Measurements from ENCODE around the gene ADCYAP1R1.

Gene ADCYAP1R1

GRCh38 chr7:31102151-31102972 is 50.3 kb downstream of the ADCYAP1R1 start:
- Histone ChIP-seq H2AFZ (ENCODE audit: low read depth, low read length) (no peak overlapping the region), H3K9me3 (ENCODE audit: low read length) (no peaks in the 10 kb centered on the region), H3K36me3 (ENCODE audit: insufficient read depth, low read length) (no peaks in the 10 kb centered on the region), H3K4me3 (ENCODE audit: low read length) (no peak overlapping the region), H3K4me1 (ENCODE audit: insufficient read depth, low read length) (no peaks in the 10 kb centered on the region), H3K27me3 (ENCODE audit: insufficient read depth, low read length) (no peaks in the 10 kb centered on the region)

DNA sequence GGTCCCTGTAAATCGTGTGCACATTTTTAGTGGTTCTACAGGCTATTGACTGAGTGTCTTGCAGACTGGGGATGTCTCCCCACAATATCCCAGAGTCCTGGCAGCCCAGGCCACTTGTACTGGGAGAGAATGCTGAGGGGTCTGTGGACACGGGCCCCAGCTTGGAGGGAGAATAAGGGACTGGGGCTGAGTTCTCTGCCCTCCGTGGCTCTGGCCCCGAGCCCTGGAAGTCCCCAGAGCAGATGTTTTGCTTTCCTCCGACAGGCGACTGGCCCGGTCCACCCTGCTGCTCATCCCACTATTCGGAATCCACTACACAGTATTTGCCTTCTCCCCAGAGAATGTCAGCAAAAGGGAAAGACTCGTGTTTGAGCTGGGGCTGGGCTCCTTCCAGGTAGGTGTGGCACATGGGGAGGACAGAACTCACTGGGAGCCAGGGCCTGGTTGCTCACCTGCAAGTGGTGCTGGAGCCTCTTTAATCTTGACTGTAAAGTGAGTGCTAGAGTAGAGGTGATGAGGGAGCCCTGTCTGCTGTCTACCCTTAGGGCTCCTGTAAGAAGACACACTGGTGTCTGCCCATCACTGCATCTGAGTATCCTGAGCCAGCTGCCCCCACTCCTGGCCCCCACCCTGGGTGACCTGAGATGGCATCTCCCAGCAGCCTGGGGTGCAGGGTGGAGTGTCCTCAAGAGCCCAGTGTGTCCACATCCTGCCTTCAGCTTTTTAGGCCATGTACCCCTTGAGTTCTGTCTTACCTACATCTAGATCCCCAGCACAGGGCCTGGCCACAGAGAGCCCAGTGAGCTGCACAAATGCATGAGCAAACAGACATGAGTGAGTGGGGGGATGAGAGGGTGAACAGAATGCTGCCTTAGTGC is 51.1 kb downstream of the ADCYAP1R1 start:
- H3K4me3 ChIP-seq (ENCODE audit: low read length), result no peak overlapping the region
- no peaks in the 10 kb centered on the region for H3K27me3 ChIP-seq (ENCODE audit: insufficient read depth, low read length)
- no peaks in the 10 kb centered on the region for H3K9me3 ChIP-seq (ENCODE audit: low read length)
- H3K4me1 ChIP-seq (ENCODE audit: insufficient read depth, low read length), result no peaks in the 10 kb centered on the region
- H3K36me3 ChIP-seq (ENCODE audit: insufficient read depth, low read length), result no peaks in the 10 kb centered on the region
- no peak overlapping the region for H2AFZ ChIP-seq (ENCODE audit: low read depth, low read length)

DNA sequence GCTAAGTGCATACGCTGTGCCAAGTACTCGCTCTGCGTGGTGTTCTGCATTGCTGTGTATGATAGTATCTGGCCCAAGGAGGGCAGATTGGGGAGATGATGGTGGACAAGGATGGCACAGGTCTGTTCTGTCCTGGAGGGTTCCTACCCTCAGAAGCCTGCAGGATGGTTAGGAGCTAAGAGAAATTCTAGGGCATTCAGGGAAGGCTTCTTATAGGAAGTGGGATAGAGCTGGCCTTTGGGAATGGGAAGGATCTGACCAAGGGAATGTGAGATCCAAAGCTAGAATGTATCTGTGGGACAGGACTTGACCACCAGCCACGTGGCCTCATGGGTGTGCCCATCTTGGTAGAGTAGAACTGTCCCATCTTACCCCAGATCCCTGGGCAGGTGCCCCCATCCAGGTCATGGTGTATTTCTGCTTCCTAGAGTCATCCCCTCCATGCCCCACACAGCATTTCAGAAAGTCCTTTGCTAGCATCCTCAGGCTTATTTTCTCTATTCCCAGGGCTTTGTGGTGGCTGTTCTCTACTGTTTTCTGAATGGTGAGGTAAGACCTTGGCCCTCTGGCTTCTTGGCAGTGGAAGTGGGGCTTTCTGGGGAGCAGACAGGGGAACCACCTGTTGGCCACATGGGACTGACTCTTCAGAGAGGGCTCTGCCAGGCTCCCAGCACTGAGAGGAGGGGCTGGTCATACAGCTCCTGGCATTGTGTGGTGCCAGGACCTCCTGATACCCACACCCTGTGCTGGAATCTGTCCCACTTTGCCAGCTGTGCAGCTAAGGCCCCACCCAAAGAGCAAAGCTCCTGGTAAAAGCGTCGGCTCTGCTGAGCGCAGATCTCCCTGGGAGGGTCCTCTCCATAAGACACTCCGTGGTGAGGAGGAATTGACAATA is 52.5 kb downstream of the ADCYAP1R1 start:
- H3K27me3 ChIP-seq (ENCODE audit: insufficient read depth, low read length), result no peaks in the 10 kb centered on the region
- H2AFZ ChIP-seq (ENCODE audit: low read depth, low read length), result no peak overlapping the region
- no peaks in the 10 kb centered on the region for H3K9me3 ChIP-seq (ENCODE audit: low read length)
- H3K4me3 ChIP-seq (ENCODE audit: low read length), result no peak overlapping the region
- no peaks in the 10 kb centered on the region for H3K36me3 ChIP-seq (ENCODE audit: insufficient read depth, low read length)
- no peaks in the 10 kb centered on the region for H3K4me1 ChIP-seq (ENCODE audit: insufficient read depth, low read length)

GRCh38 chr7:31105256-31105950 is 53.3 kb downstream of the ADCYAP1R1 start:
- no peaks in the 10 kb centered on the region for H3K4me1 ChIP-seq (ENCODE audit: insufficient read depth, low read length)
- H2AFZ ChIP-seq (ENCODE audit: low read depth, low read length), result no peak overlapping the region
- no peaks in the 10 kb centered on the region for H3K9me3 ChIP-seq (ENCODE audit: low read length)
- no peak overlapping the region for H3K4me3 ChIP-seq (ENCODE audit: low read length)
- no peaks in the 10 kb centered on the region for H3K27me3 ChIP-seq (ENCODE audit: insufficient read depth, low read length)
- H3K36me3 ChIP-seq (ENCODE audit: insufficient read depth, low read length), result no peaks in the 10 kb centered on the region

DNA sequence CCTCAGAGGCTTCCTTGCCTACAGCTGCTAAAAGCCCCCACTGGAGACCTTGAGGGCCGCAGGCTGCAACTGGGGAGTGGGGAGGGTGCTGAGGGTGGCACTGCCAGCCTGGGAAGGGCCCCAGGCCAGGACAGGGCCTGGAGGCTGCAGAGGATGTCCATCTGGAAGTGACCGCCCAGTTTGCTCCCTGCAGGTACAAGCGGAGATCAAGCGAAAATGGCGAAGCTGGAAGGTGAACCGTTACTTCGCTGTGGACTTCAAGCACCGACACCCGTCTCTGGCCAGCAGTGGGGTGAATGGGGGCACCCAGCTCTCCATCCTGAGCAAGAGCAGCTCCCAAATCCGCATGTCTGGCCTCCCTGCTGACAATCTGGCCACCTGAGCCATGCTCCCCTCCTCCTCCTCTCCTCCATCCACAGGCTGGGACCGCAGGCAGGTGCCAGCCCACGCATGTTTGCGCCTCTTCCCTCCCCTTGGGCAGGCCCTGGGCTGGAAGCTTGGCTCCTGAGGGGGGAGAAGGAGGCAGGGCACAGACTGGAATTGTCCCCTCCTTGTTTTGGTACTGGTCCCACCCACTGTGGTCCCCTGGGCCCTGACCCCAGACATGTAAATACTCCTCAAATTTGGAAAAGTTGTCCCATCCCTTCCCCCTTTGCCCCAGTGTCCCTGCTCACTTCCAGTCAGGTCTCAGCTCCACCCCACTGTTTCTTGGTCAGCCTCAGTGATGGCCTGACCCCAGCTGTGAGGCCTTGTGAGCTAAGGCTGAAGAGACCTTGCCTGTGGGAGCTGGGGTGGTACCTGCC is 54.4 kb downstream of the ADCYAP1R1 start:
- H3K4me1 ChIP-seq (ENCODE audit: insufficient read depth, low read length), result no peaks in the 10 kb centered on the region
- H3K36me3 ChIP-seq (ENCODE audit: insufficient read depth, low read length), result no peaks in the 10 kb centered on the region
- no peaks in the 10 kb centered on the region for H3K9me3 ChIP-seq (ENCODE audit: low read length)
- H3K4me3 ChIP-seq (ENCODE audit: low read length), result no peak overlapping the region
- no peaks in the 10 kb centered on the region for H3K27me3 ChIP-seq (ENCODE audit: insufficient read depth, low read length)
- no peak overlapping the region for H2AFZ ChIP-seq (ENCODE audit: low read depth, low read length)

GRCh38 chr7:31107106-31108090 is 55.3 kb downstream of the ADCYAP1R1 start:
- H3K4me3 ChIP-seq (ENCODE audit: low read length), result no peak overlapping the region
- H3K36me3 ChIP-seq (ENCODE audit: insufficient read depth, low read length), result no peaks in the 10 kb centered on the region
- no peak overlapping the region for H2AFZ ChIP-seq (ENCODE audit: low read depth, low read length)
- no peaks in the 10 kb centered on the region for H3K4me1 ChIP-seq (ENCODE audit: insufficient read depth, low read length)
- H3K27me3 ChIP-seq (ENCODE audit: insufficient read depth, low read length), result no peaks in the 10 kb centered on the region
- no peaks in the 10 kb centered on the region for H3K9me3 ChIP-seq (ENCODE audit: low read length)

- Histone ChIP-seq H3K9me3 (ENCODE audit: low read length) (no peaks in the 10 kb centered on the region), H3K27me3 (ENCODE audit: insufficient read depth, low read length) (no peaks in the 10 kb centered on the region), H3K36me3 (ENCODE audit: insufficient read depth, low read length) (no peaks in the 10 kb centered on the region), H3K4me3 (ENCODE audit: low read length) (no peak overlapping the region), H2AFZ (ENCODE audit: low read depth, low read length) (no peak overlapping the region), H3K4me1 (ENCODE audit: insufficient read depth, low read length) (no peaks in the 10 kb centered on the region)
Measured at GRCh38 chr7:31108097-31108657, 56.1 kb downstream of the ADCYAP1R1 start.

- Histone ChIP-seq H3K36me3 (ENCODE audit: insufficient read depth, low read length) (no peaks in the 10 kb centered on the region), H2AFZ (ENCODE audit: low read depth, low read length) (no peak overlapping the region), H3K4me3 (ENCODE audit: low read length) (no peak overlapping the region), H3K27me3 (ENCODE audit: insufficient read depth, low read length) (no peaks in the 10 kb centered on the region), H3K9me3 (ENCODE audit: low read length) (no peaks in the 10 kb centered on the region), H3K4me1 (ENCODE audit: insufficient read depth, low read length) (no peaks in the 10 kb centered on the region)
Measured at GRCh38 chr7:31109751-31110150, 57.6 kb downstream of the ADCYAP1R1 start.

- Histone ChIP-seq H3K4me1 (ENCODE audit: insufficient read depth, low read length) (no peaks in the 10 kb centered on the region), H3K4me3 (ENCODE audit: low read length) (no peak overlapping the region), H3K9me3 (ENCODE audit: low read length) (no peaks in the 10 kb centered on the region), H2AFZ (ENCODE audit: low read depth, low read length) (no peak overlapping the region), H3K36me3 (ENCODE audit: insufficient read depth, low read length) (no peaks in the 10 kb centered on the region), H3K27me3 (ENCODE audit: insufficient read depth, low read length) (no peaks in the 10 kb centered on the region)
Measured at GRCh38 chr7:31110331-31111108, 58.4 kb downstream of the ADCYAP1R1 start.

DNA sequence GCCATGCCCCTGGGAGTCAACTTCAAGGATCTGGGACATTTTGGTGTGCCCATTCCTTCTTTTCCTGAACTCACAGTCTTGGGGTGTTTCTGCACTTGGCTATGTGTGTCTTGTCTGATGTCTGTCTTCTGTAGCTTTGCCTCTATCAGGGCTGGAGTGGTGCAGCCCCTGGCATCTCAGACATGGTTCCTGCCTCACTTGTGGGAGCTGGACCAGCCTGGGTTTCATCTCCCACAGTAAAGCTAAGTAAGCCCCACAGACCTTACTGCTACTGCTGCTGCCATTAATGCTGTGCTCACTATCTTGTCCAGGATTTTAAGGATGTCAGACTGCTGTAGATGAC is 59.0 kb downstream of the ADCYAP1R1 start:
- H3K4me1 ChIP-seq (ENCODE audit: insufficient read depth, low read length), result no peaks in the 10 kb centered on the region
- H3K36me3 ChIP-seq (ENCODE audit: insufficient read depth, low read length), result no peaks in the 10 kb centered on the region
- H3K4me3 ChIP-seq (ENCODE audit: low read length), result no peak overlapping the region
- no peaks in the 10 kb centered on the region for H3K27me3 ChIP-seq (ENCODE audit: insufficient read depth, low read length)
- no peaks in the 10 kb centered on the region for H3K9me3 ChIP-seq (ENCODE audit: low read length)
- no peak overlapping the region for H2AFZ ChIP-seq (ENCODE audit: low read depth, low read length)
